Activated CD8-positive, alpha-beta memory T cell treated with anti-CD3 and anti-CD28 coated beads for 24 hours (primary cell): ENCODE data around the gene ZBTB8A.
"Not testable (repeated sequence)": the region's sequence is repeated elsewhere in the genome, so short reads cannot be mapped to it uniquely, and the experiment has no call there.

Experiments
- DNase-seq: peaks from one replicate; pipeline ENCODE4 v3.0.0-alpha.2; 2020

ZBTB8A gene

DNA sequence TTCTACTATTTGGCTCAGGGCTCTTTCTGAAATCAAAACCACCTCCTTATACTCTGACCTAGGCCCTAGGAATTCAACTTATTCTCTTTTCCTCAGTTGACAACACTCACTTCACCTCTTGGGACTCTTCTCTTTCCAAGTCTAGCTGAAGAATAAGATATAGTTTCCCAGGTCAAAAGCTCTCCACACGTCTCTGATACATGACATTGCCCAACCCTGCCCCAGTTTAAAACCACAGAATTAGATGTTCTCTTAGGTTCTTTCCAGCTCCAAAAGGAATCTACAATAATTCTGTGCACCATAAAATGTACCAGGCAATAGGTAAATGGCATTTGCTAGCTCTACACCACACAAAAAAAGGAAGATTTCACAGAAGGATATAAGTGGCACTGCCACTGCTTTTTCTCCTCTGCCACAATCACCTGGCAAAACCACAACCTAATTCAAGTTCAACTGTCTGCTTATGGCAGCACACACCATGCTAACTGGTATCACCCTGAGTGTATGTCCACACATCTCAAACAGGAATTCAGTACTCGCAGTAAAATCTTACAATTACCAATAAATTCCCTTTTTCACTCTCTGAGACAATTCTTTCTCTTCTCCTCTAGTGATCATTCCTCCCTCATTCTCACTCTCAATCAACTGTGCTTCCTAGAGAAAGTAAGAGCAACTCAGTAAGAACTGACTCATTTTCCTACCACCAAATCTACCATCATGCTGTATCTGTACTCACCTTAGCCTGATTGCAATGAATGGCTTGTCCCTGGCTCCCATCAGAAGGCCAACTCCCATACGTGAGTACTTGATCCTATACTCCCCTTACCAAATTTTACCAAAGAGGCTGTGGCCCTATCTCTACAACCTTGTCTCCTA lies 83.8 kb downstream of the ZBTB8A start:
- DNase-seq: no peak

- no peak for DNase-seq
These were observed 84.5 kb downstream of the ZBTB8A start for GRCh38 chr1:32623775-32624174.

GRCh38 chr1:32626176-32626575 lies 86.9 kb downstream of the ZBTB8A start:
- no peak for DNase-seq

DNA sequence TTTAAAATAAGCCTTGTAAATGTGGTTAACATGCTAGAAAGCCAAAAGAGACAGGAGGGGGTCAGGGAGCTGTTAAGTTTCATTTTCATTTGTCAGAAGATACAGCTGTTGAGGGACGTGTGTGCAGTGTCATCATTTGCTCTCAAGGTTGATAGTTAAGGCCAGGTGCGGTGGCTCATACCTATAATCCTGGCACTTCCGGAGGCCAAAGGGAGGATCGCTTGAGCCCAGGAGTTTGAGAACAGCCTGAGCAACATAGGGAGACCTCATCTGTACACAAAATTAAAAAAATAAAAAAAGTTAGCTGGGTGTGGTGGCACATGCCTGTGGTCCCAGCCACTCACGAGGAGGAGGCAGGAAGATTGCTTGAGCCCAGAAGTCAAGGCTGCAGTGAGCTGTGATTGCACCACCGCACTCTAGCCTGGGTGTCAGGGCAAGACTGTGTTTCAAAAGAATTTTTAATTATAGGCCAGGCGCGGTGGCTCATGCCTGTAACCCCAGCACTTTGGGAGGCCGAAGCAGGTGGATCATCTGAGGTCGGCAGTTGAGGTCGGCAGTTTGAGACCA lies 88.5 kb downstream of the ZBTB8A start:
- peak; percentile 53 for DNase-seq

DNA sequence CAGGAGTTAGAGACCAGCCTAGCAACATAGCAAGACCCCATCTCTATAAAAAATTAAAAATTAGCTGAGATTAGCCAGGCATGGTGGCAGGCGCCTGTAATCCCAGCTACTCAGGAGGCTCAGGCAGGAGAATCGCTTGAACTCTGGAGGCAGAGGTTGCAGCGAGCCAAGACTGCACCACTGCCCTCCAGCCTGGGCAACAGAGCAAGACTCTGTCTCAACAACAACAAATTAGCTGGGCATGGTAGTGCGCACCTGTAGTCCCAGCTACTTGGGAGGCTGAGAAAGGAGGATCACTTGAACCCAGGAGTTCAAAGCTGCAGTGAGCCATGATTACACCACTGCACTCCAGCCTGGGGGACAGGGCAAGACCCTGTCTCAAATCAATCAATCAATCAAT lies 90.9 kb downstream of the ZBTB8A start:
- DNase-seq: not testable (repeated sequence)

GRCh38 chr1:32632829-32633228 lies 93.6 kb downstream of the ZBTB8A start:
- DNase-seq: no peak

GRCh38 chr1:32635508-32636277 lies 96.5 kb downstream of the ZBTB8A start:
- no peak for DNase-seq

DNA sequence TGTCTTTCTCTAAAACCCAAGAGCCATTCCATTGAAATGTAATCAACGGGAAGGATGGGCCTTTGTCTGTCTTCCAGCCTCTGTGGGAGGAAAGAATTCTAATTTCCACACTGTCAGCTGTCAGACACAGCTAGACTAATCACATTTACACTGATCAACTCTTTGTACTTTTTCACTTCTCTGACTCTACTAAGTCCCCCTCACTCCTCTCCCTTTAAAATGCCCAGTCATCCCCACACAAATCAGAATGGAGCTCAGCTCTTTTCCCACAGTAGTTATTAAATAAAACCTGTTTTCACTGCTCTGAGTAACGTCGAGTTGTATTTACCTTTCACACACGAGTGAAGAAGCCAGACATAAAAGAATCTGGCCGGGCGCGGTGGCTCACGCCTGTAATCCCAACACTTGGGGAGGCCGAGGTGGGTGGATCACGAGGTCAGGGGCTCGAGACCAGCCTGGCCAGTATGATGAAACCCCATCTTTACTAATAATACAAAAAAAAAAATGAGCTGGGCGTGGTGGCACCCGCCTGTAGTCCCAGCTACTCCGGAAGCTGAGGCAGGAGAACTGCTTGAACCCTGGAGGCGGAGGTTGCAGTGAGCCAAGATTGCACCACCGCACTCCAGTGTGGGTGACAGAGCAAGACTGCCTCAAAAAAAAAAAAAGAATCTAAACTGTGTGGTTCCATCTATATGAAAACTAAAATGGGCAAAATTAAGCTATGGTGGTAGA lies 97.9 kb downstream of the ZBTB8A start:
- no peak for DNase-seq

- DNase-seq: no peak
These were observed 100.4 kb downstream of the ZBTB8A start for GRCh38 chr1:32639489-32640075.

DNA sequence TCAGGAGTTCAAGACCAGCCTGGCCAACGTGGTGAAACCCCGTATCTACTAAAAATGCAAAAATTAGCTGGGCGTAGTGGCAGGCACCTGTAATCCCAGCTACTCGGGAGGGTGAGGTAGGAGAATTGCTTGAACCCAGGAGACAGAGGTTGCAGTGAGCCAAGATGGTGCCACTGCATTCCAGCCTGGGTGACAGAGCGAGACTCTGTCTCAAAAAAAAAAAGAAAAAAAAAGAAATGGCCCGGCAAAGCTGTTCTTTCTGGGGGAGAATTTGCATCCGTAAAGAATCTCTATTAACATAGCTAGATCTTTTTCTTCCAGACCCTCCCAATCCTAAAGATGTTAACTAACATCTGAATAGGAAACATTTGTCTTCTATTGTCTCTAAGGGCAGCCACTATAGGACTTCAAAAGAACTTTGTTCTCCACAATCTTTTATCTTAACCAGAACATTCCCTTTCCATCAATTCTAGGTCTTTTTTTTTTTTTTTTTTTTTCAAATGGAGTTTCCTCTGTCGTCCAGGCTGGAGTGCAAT lies 103.1 kb downstream of the ZBTB8A start:
- not testable (repeated sequence) for DNase-seq

- no peak for DNase-seq
These were observed 105.2 kb downstream of the ZBTB8A start for GRCh38 chr1:32644426-32644825.

- no peak for DNase-seq
These were observed 108.3 kb downstream of the ZBTB8A start for GRCh38 chr1:32647308-32648134.

- DNase-seq: peak; percentile 89
These were observed 111.1 kb downstream of the ZBTB8A start, which contains the start of gene ZBTB8OS for GRCh38 chr1:32650248-32650751. ZBTB8OS (minus strand) TSS chr1:32650550; CDS start chr1:32650529, 21 bp downstream.

DNA sequence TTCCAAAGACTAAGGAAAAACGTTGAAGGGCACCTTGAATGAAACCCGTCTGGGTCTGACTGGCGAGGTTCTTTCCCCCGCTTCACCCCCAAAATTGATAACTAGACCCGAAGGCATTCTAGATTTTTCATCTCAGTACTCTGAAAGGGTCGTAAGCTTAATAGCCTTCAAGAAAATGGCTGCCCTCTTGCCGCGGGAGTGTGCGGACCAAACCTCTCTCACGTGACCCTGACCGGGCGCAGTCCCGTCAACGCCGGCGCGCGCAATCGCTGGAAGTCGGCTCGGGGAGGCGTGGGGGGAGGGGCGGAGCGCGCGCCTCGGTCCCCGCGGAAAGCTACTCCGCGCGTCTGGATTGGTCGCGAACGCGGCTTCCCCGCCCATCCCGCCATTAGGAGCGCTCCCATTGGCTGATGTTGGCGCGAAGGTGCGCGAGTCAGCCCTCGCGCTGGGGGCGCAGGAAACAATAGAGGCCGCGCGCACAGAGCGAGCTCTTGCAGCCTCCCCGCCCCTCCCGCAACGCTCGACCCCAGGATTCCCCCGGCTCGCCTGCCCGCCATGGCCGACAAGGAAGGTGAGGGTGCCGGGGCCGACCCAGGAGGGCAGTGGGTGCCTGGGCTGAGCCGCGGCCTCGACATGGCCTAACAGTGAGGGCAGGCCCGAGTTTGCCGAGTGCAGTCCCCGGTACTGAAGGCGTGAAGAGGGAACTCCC lies 111.7 kb downstream of the ZBTB8A start, which contains the start of gene RBBP4:
TSS of gene RBBP4 (plus strand) at position 457 of the 709 bp plus-strand sequence. CDS start at position 556, 99 bp downstream.
- peak; percentile 99 for DNase-seq

- DNase-seq: no peak
These were observed 112.3 kb downstream of the ZBTB8A start for GRCh38 chr1:32651461-32652073.

- peak; percentile 17 for DNase-seq
These were observed 113.2 kb downstream of the ZBTB8A start for GRCh38 chr1:32652244-32652962.
